GM12878 (cell line): ENCODE results near the gene WASF2. TPM values are rescaled to one million over a fixed set of nuclear protein-coding genes. Genes with fewer than 3 reads are reported as not detected.

Source experiments
- ATAC-seq: fragments of 200-7000 bp; cut with Tn5 transposase; 3 replicates; pipeline ENCODE4 v1.9.1; 2020; ENCODE audit warnings: mild to moderate bottlenecking, moderate library complexity
- BruUV-seq: library from RNA; stranded (reverse); fragments of 400-500 nt; replicated peaks from 2 replicates; lab custom pipeline; 2021; lab: Mats Ljungman, UMichigan
- CTCF ChIA-PET: fragments of 300-600 bp; sonication (Branson Sonifier 250); formaldehyde crosslinking; extraction: SDS; loops from one replicate; lab custom pipeline; 2021; ENCODE audit warnings: inconsistent platforms; lab: Yijun Ruan, JAX
- POLR2A ChIA-PET: fragments of 350-600 bp; formaldehyde crosslinking; extraction: SDS; loops from one replicate; lab custom pipeline; 2021; ENCODE audit warnings: inconsistent platforms; lab: Charles Lee
- RAD21 ChIA-PET: fragments of 300-600 bp; sonication (Branson Sonifier 250); formaldehyde crosslinking; loops from one replicate; lab custom pipeline; 2023; ENCODE audit warnings: antibody characterized with exemption; ENCODE audit not compliant: unreplicated experiment; lab: Charles Lee
- SMC1A ChIA-PET: fragments of 300-600 bp; sonication (Branson Sonifier 250); formaldehyde crosslinking; loops from one replicate; lab custom pipeline; 2023; ENCODE audit not compliant: unreplicated experiment, uncharacterized antibody; lab: Charles Lee
- DNase-seq: peaks from one replicate; pipeline ENCODE4 v3.0.0-alpha.2; 2011; ENCODE audit warnings: low read depth, low spot score
- FAIRE-seq: peaks from 3 replicates; lab custom pipeline; 2011; peaks lifted over from hg19 to GRCh38; lab: Jason Lieb, UNC
- H2AFZ ChIP-seq: 2 replicates; pipeline ENCODE4 v1.6.0; 2011; ENCODE audit warnings: low read depth, low read length, control low read depth; ENCODE audit not compliant: control insufficient read depth
- H3K27ac ChIP-seq: 2 replicates; pipeline ENCODE4 v1.5.1; 2011; ENCODE audit warnings: control low read depth; ENCODE audit not compliant: control insufficient read depth, insufficient read depth
- H3K27me3 ChIP-seq, 2 experiments: replicated peaks in 1 of 2; 2 replicates each; pipeline versions ENCODE4 v1.6.0 to v1.6.1; 2011; ENCODE audit warnings: low read length in 1 of 2; ENCODE audit not compliant: control insufficient read depth in 2 of 2, insufficient read depth in 2 of 2
- H3K36me3 ChIP-seq, 2 experiments: 2 replicates each; pipeline ENCODE4 v1.5.1; 2011; ENCODE audit warnings: low read length in 1 of 2; ENCODE audit not compliant: control insufficient read depth in 2 of 2, insufficient read depth in 2 of 2
- H3K4me1 ChIP-seq: 2 replicates; pipeline ENCODE4 v1.6.1; 2011; ENCODE audit warnings: mild to moderate bottlenecking, low read length, moderate library complexity, mixed read lengths; ENCODE audit not compliant: control insufficient read depth, insufficient read depth
- H3K4me2 ChIP-seq: 2 replicates; pipeline ENCODE4 v1.6.0; 2011; ENCODE audit warnings: control low read depth; ENCODE audit not compliant: control insufficient read depth, insufficient read depth
- H3K4me3 ChIP-seq: fragments of 200-600 bp; sonication (generic); 2 replicates; pipeline ENCODE4 v1.5.1; 2016
- H3K79me2 ChIP-seq: 2 replicates; pipeline ENCODE4 v1.6.0; 2011; ENCODE audit warnings: low read length; ENCODE audit not compliant: control insufficient read depth, insufficient read depth
- H3K9ac ChIP-seq: 2 replicates; pipeline ENCODE4 v1.8.0; 2011; ENCODE audit warnings: low read length, control low read depth, mixed read lengths; ENCODE audit not compliant: control insufficient read depth, insufficient read depth
- H3K9me3 ChIP-seq: replicated peaks from 3 replicates; pipeline ENCODE4 v1.5.1; 2011; ENCODE audit warnings: mild to moderate bottlenecking, low read length; ENCODE audit not compliant: control insufficient read depth, insufficient read depth
- H4K20me1 ChIP-seq: 2 replicates; pipeline ENCODE4 v1.6.0; 2011; ENCODE audit not compliant: control insufficient read depth, insufficient read depth
- E2F8 ChIP-seq: fragments of 450-650 bp; IDR thresholded peaks from 2 replicates; pipeline ENCODE4 v1.6.1; 2018; ENCODE audit warnings: mild to moderate bottlenecking, low read depth, moderate library complexity; ENCODE audit not compliant: partially characterized antibody
- GATAD2B ChIP-seq: fragments of 450-650 bp; conservative IDR thresholded peaks from 2 replicates; pipeline ENCODE4 v1.6.1; 2017; ENCODE audit warnings: low read depth, mild to moderate bottlenecking, moderate library complexity
- JUNB ChIP-seq: IDR thresholded peaks from 2 replicates; pipeline ENCODE4 v1.6.1; 2016; ENCODE audit warnings: antibody characterized with exemption, mild to moderate bottlenecking
- MAX ChIP-seq: IDR thresholded peaks from 2 replicates; pipeline ENCODE4 v1.6.1; 2012; ENCODE audit warnings: low read depth, low read length, improper control_type of control experiment
- MLLT1 ChIP-seq: fragments of 450-650 bp; IDR thresholded peaks from 2 replicates; pipeline ENCODE4 v1.6.1; 2016; ENCODE audit warnings: mild to moderate bottlenecking
- NFIC ChIP-seq: IDR thresholded peaks from 2 replicates; pipeline ENCODE4 v1.6.1; 2012; ENCODE audit warnings: low read depth, mild to moderate bottlenecking, inconsistent platforms, low read length, moderate library complexity
- NRF1 ChIP-seq: conservative IDR thresholded peaks from 2 replicates; pipeline ENCODE4 v1.6.1; 2011; ENCODE audit warnings: mild to moderate bottlenecking, low read depth, low read length, improper control_type of control experiment
- RAD51 ChIP-seq: fragments of 450-650 bp; IDR thresholded peaks from 2 replicates; pipeline ENCODE4 v1.6.1; 2016; ENCODE audit warnings: moderate library complexity, mild to moderate bottlenecking, inconsistent platforms
- REST ChIP-seq: IDR thresholded peaks from 2 replicates; pipeline ENCODE4 v1.6.1; 2012; ENCODE audit warnings: mild to moderate bottlenecking, low read depth, low read length
- SKIL ChIP-seq: fragments of 450-650 bp; IDR thresholded peaks from 2 replicates; pipeline ENCODE4 v1.6.1; 2017; ENCODE audit warnings: mild to moderate bottlenecking, low read depth, inconsistent platforms; ENCODE audit not compliant: poor library complexity, severe bottlenecking
- SMAD1 ChIP-seq: fragments of 450-650 bp; IDR thresholded peaks from 2 replicates; pipeline ENCODE4 v1.6.1; 2018; ENCODE audit warnings: mild to moderate bottlenecking, low read depth; ENCODE audit not compliant: partially characterized antibody
- SREBF2 ChIP-seq: IDR thresholded peaks from 2 replicates; pipeline ENCODE4 v1.6.1; 2012; ENCODE audit warnings: mild to moderate bottlenecking, low read length
- TARDBP ChIP-seq: IDR thresholded peaks from 2 replicates; pipeline ENCODE4 v1.6.1; 2016; ENCODE audit warnings: borderline replicate concordance
- ZNF622 ChIP-seq: fragments of 450-650 bp; IDR thresholded peaks from 2 replicates; pipeline ENCODE4 v1.6.1; 2017; ENCODE audit warnings: mild to moderate bottlenecking, inconsistent platforms
- WGBS: methylation state at CpG from one replicate; pipeline ENCODE4 v1.1.6; 2016; ENCODE audit warnings: low lambda C conversion rate; ENCODE audit not compliant: insufficient replicate concordance, insufficient coverage; ENCODE audit errors: missing lambda C conversion rate; 5-methylcytosine and 5-hydroxymethylcytosine counted together
- in situ Hi-C: fragments of 300-500 bp; cut with MboI; formaldehyde crosslinking; loops from 9 replicates; pipeline ENCODE4 v1.14.3; 2018; ENCODE audit warnings: mixed read lengths
- intact Hi-C: fragments of 100-400 bp; cut with micrococcal nuclease; formaldehyde crosslinking; loops from one replicate; pipeline ENCODE4 v1.14.2; 2022; ENCODE audit not compliant: unreplicated experiment
- polyA plus RNA-seq, 11 experiments: library from polyadenylated mRNA; depleted of rRNA in 4 of 11; unstranded in 6 of 11; stranded (reverse) in 5 of 11; fragments of >200 nt; fragmentation: Nextera tagmentation in 4 of 11; fragmentation: Illumina TruSeq in 1 of 11; extraction: Ambion mirVana in 4 of 11; extraction: Trizol in 1 of 11; gene quantifications; 1 replicate in 1 of 11; 2 replicates in 10 of 11; pipeline versions ENCODE4 v1.2.1 to v1.2.3, GENCODE V29; 2011 to 2016; ENCODE audit warnings: inconsistent platforms in 2 of 11, missing spikeins in 2 of 11, low read depth in 1 of 11
- total RNA-seq, 4 experiments: library from RNA; depleted of rRNA in 3 of 4; stranded (reverse); fragments of >200 nt in 3 of 4; fragmentation: Illumina TruSeq in 1 of 4; extraction: Trizol in 1 of 4; gene quantifications; 2 replicates each; pipeline versions ENCODE4 v1.2.1 to v1.2.3, GENCODE V29; 2013 to 2021

The WASF2 gene
- total and polyA plus RNA-seq, 10 of the 15 experiments (the other 5 are each of a cell fraction or from before 2014, with no cell fraction given), result 7.0 to 111 (median 37.1) TPM

GRCh38 chr1:27366113-27366410 is 123.9 kb downstream of the WASF2 start:
- Histone ChIP-seq H3K36me3 (no peaks in the 10 kb centered on the region), H3K27me3 (no peaks in the 10 kb centered on the region), H3K27ac (no peak overlapping the region), H3K9ac (no peak overlapping the region), H4K20me1 (no peaks in the 10 kb centered on the region; the same call in 1 of the 2 replicates), H2AFZ (peak overlapping the region; percentile 39), H3K9me3 (no peaks in the 10 kb centered on the region), H3K4me3 (peak overlapping the region; percentile 76), H3K4me2 (peak overlapping the region; percentile 88), H3K4me1 (peaks cover 15% of the 10 kb centered on the region), H3K79me2 (no peaks in the 10 kb centered on the region)
- CTCF ChIA-PET, result interaction anchor here (0.9 to 4.7 kb wide), 20 partner anchors 10 to 240 kb away, joined by 3 to 40 read pairs (median 5); partner anchors contain the start of genes AHDC1, GPR3 and SYTL1
- in situ Hi-C loops, result no loop called here
- POLR2A ChIA-PET, result interaction anchor here (0.5 to 1.5 kb wide), 10 partner anchors 22 to 1059 kb away, joined by 3 to 8 read pairs (median 4); partner anchors contain the start of genes IFI6 and SYTL1
- FAIRE-seq (no peak), ATAC-seq (peak; percentile 72), DNase-seq (no peak)
- BruUV-seq, result no TSS peak
- intact Hi-C loops, result loop anchor here (5.0 kb wide), 1 partner anchor 44 kb away; the partner anchor contains the start of gene TMEM222
- SMC1A ChIA-PET, result interaction anchor here (1.0 to 3.3 kb wide), 7 partner anchors 9 to 233 kb away, joined by 3 to 27 read pairs (median 3); partner anchors contain the start of gene GPR3
- WGBS, result 0% methylated on average over 20 of the region's 30 CpGs
- RAD21 ChIA-PET, result interaction anchor here (0.6 to 2.1 kb wide), 15 partner anchors 9 to 642 kb away, joined by 3 to 16 read pairs (median 4); partner anchors contain the start of genes AHDC1 and CD164L2
- no peak for TF ChIP-seq REST
- TF ChIP-seq MAX, result no peak
- TF ChIP-seq JUNB, result no peak
- TF ChIP-seq SMAD1, result no peak
- no peak for TF ChIP-seq NFIC
- TF ChIP-seq ZNF622, result no peak
- no peak for TF ChIP-seq SREBF2
- TF ChIP-seq E2F8, result no peak
- 0 out of 2 replicates have a peak, but pooled peaks have one; percentile 69 for TF ChIP-seq GATAD2B
- TF ChIP-seq SKIL, result no peak
- peak; percentile 24; the same call in 1 of the 2 replicates for TF ChIP-seq NRF1
- TF ChIP-seq TARDBP, result no peak
- TF ChIP-seq MLLT1, result no peak
- no peak for TF ChIP-seq RAD51
